ENCODE data around the gene CALHM1. TPM values are rescaled to one million over a fixed set of nuclear protein-coding genes. Genes with fewer than 3 reads are reported as not detected.
A peak's percentile ranks its signal among the peaks of the same experiment; 100 is the strongest.

CALHM1 gene
- total and polyA plus RNA-seq, 2 experiments from 2014 or later, result not detected

DNA sequence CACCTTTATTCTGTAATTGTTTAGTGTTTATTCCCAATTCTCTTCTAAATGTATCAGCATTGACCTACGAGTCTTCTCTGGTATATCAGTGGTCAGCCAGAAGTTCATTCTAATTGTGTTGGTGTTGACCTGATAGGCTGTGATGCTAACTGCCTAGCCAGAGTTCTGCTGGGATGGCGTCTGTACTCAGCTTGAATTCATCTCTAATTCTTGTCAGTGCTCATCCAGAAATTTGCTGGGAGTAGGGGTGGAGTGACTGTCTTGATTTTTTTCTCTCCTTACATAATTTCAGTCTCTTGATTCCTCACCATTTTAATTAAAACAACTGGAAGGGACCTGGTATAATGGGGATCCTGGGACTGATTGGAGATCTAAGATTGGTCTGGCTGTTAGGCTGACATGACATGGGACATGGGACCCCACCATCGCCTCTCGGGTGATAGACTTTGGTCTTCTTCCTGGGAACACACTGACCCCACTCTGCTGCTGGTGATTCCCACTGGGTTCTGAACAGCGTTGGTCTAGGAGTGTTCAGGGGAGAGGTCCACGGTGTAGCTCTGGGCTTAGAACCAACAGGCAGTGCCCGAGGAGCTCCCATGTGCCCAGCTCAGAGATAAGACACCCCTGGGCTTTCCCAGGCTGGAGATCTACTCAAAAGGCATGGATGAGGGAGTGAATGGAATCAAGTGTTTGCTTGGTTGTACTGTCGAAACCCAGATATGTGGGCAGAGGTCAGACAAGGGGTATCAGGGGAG is 38.6 kb upstream of the CALHM1 start:
- no peak for DNase-seq (ENCODE audit: low read depth in 1 of 2, low spot score in 1 of 2)
- Histone ChIP-seq H3K27me3 (peaks cover 67% of the 10 kb centered on the region), H3K9me3 (ENCODE audit: low read depth) (no peaks in the 10 kb centered on the region), H3K4me1 (ENCODE audit: low read depth) (no peaks in the 10 kb centered on the region), H3K36me3 (no peaks in the 10 kb centered on the region), H3K4me3 (no peak overlapping the region), H3K27ac (no peak overlapping the region)
- TF ChIP-seq CTCF (IDR thresholded peaks at IDR 0.05; ENCODE audit: low read depth, low read length), result no peak

DNA sequence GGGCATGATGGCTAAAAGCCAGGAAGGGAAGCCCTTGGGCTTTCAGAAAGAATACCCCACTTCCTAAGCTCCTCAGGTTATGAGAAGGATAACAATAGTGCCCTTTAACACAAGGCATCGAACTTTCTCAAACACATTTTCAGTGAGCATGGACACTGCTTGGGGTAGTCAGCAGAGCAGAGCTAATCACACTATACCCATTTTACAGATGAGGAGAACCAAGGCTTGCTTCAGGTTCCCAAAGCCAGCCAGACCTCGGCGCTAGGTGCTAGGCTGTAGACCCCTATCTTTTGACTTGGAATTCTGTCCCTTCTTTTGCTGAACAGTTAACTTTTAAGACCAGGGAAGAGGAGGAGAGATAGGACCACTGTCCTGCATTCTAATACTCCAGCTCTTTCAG is 36.6 kb upstream of the CALHM1 start:
- DNase-seq (ENCODE audit: low read depth in 1 of 2, low spot score in 1 of 2), result no peak
- H3K9me3 ChIP-seq (ENCODE audit: low read depth), result no peaks in the 10 kb centered on the region
- H3K27me3 ChIP-seq, result peaks cover 67% of the 10 kb centered on the region
- no peaks in the 10 kb centered on the region for H3K36me3 ChIP-seq
- no peak overlapping the region for H3K27ac ChIP-seq
- H3K4me1 ChIP-seq (ENCODE audit: low read depth), result no peaks in the 10 kb centered on the region
- TF ChIP-seq CTCF (IDR thresholded peaks at IDR 0.05; ENCODE audit: low read depth, low read length), result no peak
- no peak overlapping the region for H3K4me3 ChIP-seq

DNA sequence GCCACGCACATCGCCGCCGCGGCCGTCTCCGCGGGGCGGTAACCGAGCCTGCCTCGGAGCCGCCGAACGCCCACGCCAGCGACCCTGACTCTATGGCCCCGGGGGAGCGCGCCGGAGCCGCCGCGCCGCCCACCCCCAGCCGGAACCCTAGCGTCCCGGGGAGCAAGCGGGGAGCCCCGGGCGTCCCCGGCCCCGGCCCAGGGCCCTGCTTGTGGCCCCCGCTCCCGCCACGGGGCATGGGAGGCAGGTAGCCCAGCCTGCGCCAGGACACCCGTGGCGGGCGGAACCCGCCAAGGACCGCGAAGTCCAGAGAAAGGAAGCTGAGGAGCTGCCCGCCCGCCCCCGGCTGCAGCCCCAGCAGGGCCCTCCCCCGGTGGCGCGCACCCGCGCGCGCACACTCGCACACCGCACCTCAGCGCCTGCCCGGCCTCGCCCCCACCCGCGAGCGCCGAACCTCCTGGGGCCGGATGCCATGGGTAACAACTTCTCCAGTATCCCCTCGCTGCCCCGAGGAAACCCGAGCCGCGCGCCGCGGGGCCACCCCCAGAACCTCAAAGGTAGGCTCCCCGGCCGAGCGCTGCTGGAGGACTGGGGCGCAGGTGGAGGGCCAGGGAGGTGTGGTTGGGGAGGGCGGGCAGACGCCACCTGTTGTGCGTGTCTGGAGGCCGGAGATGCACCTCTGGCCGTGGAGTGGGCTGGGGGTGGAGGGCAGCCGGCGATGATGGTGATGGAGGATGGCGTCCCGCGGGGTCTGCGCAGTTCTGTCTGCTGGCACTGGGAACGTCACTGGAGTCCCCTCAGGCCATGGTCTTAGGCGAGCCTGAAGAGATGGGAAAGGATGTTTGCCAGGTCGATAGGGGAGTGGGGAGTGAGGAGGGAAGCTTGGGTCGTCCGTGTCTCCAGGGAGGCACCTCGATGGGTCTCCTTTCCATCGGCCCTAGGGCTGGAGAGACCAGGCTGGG is 35.5 kb upstream of the CALHM1 start:
- H3K27me3 ChIP-seq, result peaks cover 73% of the 10 kb centered on the region
- no peaks in the 10 kb centered on the region for H3K4me1 ChIP-seq (ENCODE audit: low read depth)
- peak in 1 of 2 donors; percentile 30 for DNase-seq (ENCODE audit: low read depth in 1 of 2, low spot score in 1 of 2)
- H3K36me3 ChIP-seq, result no peaks in the 10 kb centered on the region
- no peaks in the 10 kb centered on the region for H3K9me3 ChIP-seq (ENCODE audit: low read depth)
- no peak for TF ChIP-seq CTCF (IDR thresholded peaks at IDR 0.05; ENCODE audit: low read depth, low read length)
- peak overlapping the region; percentile 56 for H3K4me3 ChIP-seq
- no peak overlapping the region for H3K27ac ChIP-seq

DNA sequence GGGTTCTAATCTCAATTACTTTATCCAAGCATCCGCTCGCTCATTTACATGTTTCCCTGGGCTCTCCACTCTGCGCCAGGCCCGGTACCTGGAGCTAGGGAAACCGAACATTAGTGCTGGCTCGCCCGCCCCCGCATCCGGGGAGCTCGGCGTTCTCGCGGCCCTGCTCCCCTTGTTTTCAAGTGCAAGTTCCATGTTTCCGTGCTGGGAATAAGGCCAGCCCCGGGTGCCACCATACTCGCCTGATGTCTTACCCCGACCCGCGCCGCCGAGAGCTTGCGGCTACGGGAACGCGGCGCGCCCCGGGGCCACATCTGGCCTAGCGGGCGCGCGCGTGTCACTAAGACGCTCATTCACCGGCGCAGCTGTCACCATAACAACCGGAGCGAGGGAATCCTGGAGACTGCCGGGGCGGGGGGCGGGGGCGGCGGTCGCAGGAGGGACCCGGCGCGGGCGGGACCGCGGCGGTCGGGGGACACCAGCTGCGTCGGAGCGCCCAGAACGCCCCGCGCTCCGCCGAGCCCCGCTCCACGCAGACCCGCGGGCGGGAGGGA is 34.7 kb upstream of the CALHM1 start, which contains the start of gene NEURL1:
NEURL1 (plus strand) TSS at position 344 of the 554 bp plus-strand sequence. CDS start 683 bp downstream, outside the sequence.
- no peaks in the 10 kb centered on the region for H3K36me3 ChIP-seq
- no peaks in the 10 kb centered on the region for H3K9me3 ChIP-seq (ENCODE audit: low read depth)
- TF ChIP-seq CTCF (IDR thresholded peaks at IDR 0.05; ENCODE audit: low read depth, low read length), result no peak
- peak within 1 kb of the TSS; percentile 56 for H3K4me3 ChIP-seq
- peak in 1 of 2 donors; percentile 51 for DNase-seq (ENCODE audit: low read depth in 1 of 2, low spot score in 1 of 2)
- H3K27ac ChIP-seq, result no peak within 1 kb of the TSS
- no peaks in the 10 kb centered on the region for H3K4me1 ChIP-seq (ENCODE audit: low read depth)
- H3K27me3 ChIP-seq, result peaks cover 66% of the 10 kb centered on the region

- peak overlapping the region; percentile 56 for H3K4me3 ChIP-seq
- no peaks in the 10 kb centered on the region for H3K9me3 ChIP-seq (ENCODE audit: low read depth)
- TF ChIP-seq CTCF (IDR thresholded peaks at IDR 0.05; ENCODE audit: low read depth, low read length), result no peak
- peaks cover 62% of the 10 kb centered on the region for H3K27me3 ChIP-seq
- no peak for DNase-seq (ENCODE audit: low read depth in 1 of 2, low spot score in 1 of 2)
- no peaks in the 10 kb centered on the region for H3K36me3 ChIP-seq
- no peak overlapping the region for H3K27ac ChIP-seq
- H3K4me1 ChIP-seq (ENCODE audit: low read depth), result no peaks in the 10 kb centered on the region
These were observed 34.1 kb upstream of the CALHM1 start for GRCh38 chr10:103492655-103493261.

Measured in cardiac muscle cell (in vitro differentiated cells and primary cell).